Ishikawa (cell line): ENCODE results near the gene GSK3B.

Experiments
- CEBPB ChIP-seq: IDR thresholded peaks from 2 replicates; pipeline ENCODE4 v1.6.1; 2012
- EGR1 ChIP-seq: IDR thresholded peaks from 2 replicates; pipeline ENCODE4 v1.6.1; 2012
- EP300 ChIP-seq: IDR thresholded peaks from 2 replicates; pipeline ENCODE4 v1.6.1; 2012; ENCODE audit warnings: borderline replicate concordance
- FOXM1 ChIP-seq: IDR thresholded peaks from 2 replicates; pipeline ENCODE4 v1.6.1; 2012; ENCODE audit warnings: low read depth, borderline replicate concordance
- MAX ChIP-seq: IDR thresholded peaks from 2 replicates; pipeline ENCODE4 v1.6.1; 2012
- NFIC ChIP-seq: IDR thresholded peaks from 2 replicates; pipeline ENCODE4 v1.6.1; 2012
- RAD21 ChIP-seq: IDR thresholded peaks from 2 replicates; pipeline ENCODE4 v1.6.1; 2012; ENCODE audit warnings: low read depth
- REST ChIP-seq: IDR thresholded peaks from 2 replicates; pipeline ENCODE4 v1.6.1; 2012; ENCODE audit warnings: low read depth, mild to moderate bottlenecking
- TAF1 ChIP-seq: IDR thresholded peaks from 2 replicates; pipeline ENCODE4 v1.6.1; 2012; ENCODE audit warnings: low read depth, mild to moderate bottlenecking
- TEAD4 ChIP-seq: IDR thresholded peaks from 2 replicates; pipeline ENCODE4 v1.6.1; 2012
- USF1 ChIP-seq: IDR thresholded peaks from 2 replicates; pipeline ENCODE4 v1.6.1; 2012
- YY1 ChIP-seq: IDR thresholded peaks from 2 replicates; pipeline ENCODE4 v1.6.1; 2012; ENCODE audit warnings: low read depth

- TF ChIP-seq CEBPB: no peak
- TF ChIP-seq TAF1: no peak
- no peak for TF ChIP-seq RAD21
- TF ChIP-seq MAX: no peak
- no peak for TF ChIP-seq NFIC
- TF ChIP-seq REST: no peak
- TF ChIP-seq YY1: no peak
- TF ChIP-seq FOXM1: no peak
- TF ChIP-seq EP300: no peak
- TF ChIP-seq TEAD4: no peak
- TF ChIP-seq USF1: no peak
- TF ChIP-seq EGR1: no peak
These were observed 297.9 kb downstream of the GSK3B start for GRCh38 chr3:119796368-119796767.
